Measurements from ENCODE around the gene SPOCD1.

DNA sequence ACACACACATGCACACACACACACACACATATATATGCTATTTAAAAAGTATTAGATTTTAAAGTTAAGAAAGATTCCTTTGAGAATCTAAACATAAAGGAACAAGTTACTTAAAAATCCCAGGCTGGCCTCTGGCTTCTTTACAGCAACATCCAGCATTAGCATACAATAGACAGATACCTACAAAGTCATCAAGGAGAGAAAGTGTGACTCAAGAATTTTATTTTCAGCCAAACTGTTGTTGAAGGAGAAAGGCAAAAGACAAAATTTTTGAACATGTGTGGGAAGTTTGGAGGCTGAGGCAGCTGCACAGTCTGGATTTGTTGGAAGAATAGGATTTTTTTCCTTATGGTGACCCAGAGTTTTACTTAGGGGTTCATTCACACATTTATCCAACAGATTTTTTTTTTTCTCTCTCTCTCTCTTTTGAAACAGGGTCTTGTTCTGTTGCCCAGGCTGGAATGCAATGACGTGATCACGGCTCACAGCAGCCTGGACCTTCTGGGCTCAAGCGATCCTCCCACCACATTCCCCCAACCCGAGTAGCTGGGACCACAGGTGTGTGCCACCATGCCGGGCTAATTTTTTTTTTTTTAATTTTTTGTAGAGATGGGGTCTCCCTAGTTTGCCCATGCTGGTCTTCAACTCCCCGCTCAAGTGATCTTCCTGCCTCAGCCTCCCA lies 24.0 kb upstream of the SPOCD1 start:
- TF ChIP-seq, protein P1, sequence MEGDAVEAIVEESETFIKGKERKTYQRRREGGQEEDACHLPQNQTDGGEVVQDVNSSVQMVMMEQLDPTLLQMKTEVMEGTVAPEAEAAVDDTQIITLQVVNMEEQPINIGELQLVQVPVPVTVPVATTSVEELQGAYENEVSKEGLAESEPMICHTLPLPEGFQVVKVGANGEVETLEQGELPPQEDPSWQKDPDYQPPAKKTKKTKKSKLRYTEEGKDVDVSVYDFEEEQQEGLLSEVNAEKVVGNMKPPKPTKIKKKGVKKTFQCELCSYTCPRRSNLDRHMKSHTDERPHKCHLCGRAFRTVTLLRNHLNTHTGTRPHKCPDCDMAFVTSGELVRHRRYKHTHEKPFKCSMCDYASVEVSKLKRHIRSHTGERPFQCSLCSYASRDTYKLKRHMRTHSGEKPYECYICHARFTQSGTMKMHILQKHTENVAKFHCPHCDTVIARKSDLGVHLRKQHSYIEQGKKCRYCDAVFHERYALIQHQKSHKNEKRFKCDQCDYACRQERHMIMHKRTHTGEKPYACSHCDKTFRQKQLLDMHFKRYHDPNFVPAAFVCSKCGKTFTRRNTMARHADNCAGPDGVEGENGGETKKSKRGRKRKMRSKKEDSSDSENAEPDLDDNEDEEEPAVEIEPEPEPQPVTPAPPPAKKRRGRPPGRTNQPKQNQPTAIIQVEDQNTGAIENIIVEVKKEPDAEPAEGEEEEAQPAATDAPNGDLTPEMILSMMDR (IDR thresholded peaks at IDR 0.05), result no peak
- TF ChIP-seq POLR2A (IDR thresholded peaks at IDR 0.05), result no peak

Data from tibial nerve (tissue), 3 donors.